Measurements from ENCODE around the gene MYL12A. TPM values are rescaled to one million over a fixed set of nuclear protein-coding genes. Genes with fewer than 3 reads are reported as not detected.
A peak's percentile ranks its signal among the peaks of the same experiment; 100 is the strongest.

MYL12A gene
- total and polyA plus RNA-seq, 2 of the 13 experiments (the other 11 are each of a cell fraction or from before 2014, with no cell fraction given): 261 to 277 TPM

DNA sequence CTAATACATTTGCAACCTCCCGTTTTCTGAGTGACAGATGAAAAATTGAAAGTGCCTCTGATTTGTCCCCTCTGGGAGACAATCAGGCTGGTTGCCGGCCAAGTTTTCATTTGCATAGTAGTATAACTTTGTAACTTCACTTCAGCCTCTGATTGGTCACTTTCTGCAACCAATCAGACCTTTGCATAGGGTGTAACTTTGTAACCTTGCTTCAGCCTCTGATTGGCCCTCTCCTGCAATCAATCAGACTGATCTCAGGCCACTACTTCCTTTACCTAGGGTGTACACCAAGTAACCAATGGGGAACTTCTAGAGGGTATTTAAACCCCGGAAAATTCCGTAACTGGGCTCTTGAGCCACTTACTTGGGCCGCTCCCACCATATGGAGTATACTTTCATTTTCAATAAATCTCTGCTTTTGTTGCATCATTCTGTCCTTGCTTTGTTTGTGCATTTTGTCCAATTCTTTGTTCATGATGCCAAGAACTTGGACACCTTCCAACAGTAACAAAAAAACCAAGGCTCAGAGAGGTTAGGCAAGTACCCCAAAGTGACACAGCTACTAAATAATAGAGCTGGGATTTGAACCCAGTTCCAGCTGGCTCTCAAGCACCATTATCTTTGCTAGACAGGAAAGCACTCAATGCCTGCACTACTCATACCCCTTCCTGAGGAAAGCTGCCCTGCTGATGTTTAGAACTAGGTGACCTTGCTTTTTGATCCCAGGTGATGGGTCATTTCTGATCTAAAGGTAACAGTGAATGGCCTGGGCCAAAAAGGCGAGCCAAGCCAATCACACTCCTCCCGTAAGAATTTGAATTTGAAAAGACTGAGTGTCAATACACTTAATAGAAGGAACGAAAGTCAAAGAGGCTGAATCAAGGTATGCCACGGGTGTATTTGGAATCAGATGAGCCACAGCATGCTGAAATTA lies 16.9 kb upstream of the MYL12A start (continued):
- TF ChIP-seq, protein P1, sequence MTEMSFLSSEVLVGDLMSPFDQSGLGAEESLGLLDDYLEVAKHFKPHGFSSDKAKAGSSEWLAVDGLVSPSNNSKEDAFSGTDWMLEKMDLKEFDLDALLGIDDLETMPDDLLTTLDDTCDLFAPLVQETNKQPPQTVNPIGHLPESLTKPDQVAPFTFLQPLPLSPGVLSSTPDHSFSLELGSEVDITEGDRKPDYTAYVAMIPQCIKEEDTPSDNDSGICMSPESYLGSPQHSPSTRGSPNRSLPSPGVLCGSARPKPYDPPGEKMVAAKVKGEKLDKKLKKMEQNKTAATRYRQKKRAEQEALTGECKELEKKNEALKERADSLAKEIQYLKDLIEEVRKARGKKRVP (CRISPR knock-in tag; IDR thresholded peaks at IDR 0.05): peak in 1 of 2 experiments; percentile 69; a peak in 2 of 4 replicates
- peak; percentile 60 for TF ChIP-seq NFYB (CRISPR knock-in tag; IDR thresholded peaks at IDR 0.05)
- TF ChIP-seq, protein P2, sequence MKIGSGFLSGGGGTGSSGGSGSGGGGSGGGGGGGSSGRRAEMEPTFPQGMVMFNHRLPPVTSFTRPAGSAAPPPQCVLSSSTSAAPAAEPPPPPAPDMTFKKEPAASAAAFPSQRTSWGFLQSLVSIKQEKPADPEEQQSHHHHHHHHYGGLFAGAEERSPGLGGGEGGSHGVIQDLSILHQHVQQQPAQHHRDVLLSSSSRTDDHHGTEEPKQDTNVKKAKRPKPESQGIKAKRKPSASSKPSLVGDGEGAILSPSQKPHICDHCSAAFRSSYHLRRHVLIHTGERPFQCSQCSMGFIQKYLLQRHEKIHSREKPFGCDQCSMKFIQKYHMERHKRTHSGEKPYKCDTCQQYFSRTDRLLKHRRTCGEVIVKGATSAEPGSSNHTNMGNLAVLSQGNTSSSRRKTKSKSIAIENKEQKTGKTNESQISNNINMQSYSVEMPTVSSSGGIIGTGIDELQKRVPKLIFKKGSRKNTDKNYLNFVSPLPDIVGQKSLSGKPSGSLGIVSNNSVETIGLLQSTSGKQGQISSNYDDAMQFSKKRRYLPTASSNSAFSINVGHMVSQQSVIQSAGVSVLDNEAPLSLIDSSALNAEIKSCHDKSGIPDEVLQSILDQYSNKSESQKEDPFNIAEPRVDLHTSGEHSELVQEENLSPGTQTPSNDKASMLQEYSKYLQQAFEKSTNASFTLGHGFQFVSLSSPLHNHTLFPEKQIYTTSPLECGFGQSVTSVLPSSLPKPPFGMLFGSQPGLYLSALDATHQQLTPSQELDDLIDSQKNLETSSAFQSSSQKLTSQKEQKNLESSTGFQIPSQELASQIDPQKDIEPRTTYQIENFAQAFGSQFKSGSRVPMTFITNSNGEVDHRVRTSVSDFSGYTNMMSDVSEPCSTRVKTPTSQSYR (CRISPR knock-in tag; IDR thresholded peaks at IDR 0.05; ENCODE audit: borderline replicate concordance): no peak
- no peak for TF ChIP-seq ZNF678 (CRISPR knock-in tag; IDR thresholded peaks at IDR 0.05)
- TF ChIP-seq ZNF20 (CRISPR knock-in tag; IDR thresholded peaks at IDR 0.05): no peak
- TF ChIP-seq NFYC (CRISPR knock-in tag; IDR thresholded peaks at IDR 0.05): peak; percentile 64
- TF ChIP-seq KDM3A (CRISPR knock-in tag; IDR thresholded peaks at IDR 0.05; ENCODE audit: low read depth): no peak
- TF ChIP-seq, protein P3, sequence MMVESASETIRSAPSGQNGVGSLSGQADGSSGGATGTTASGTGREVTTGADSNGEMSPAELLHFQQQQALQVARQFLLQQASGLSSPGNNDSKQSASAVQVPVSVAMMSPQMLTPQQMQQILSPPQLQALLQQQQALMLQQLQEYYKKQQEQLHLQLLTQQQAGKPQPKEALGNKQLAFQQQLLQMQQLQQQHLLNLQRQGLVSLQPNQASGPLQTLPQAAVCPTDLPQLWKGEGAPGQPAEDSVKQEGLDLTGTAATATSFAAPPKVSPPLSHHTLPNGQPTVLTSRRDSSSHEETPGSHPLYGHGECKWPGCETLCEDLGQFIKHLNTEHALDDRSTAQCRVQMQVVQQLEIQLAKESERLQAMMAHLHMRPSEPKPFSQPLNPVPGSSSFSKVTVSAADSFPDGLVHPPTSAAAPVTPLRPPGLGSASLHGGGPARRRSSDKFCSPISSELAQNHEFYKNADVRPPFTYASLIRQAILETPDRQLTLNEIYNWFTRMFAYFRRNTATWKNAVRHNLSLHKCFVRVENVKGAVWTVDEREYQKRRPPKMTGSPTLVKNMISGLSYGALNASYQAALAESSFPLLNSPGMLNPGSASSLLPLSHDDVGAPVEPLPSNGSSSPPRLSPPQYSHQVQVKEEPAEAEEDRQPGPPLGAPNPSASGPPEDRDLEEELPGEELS (CRISPR knock-in tag; IDR thresholded peaks at IDR 0.05): 0 out of 2 replicates have a peak, but pooled peaks have one; percentile 22
- peak; percentile 71; the same call in 1 of the 2 replicates for TF ChIP-seq POGZ (CRISPR knock-in tag; IDR thresholded peaks at IDR 0.05)
- TF ChIP-seq ZMYM3 (CRISPR knock-in tag; IDR thresholded peaks at IDR 0.05): peak; percentile 43; the same call in 1 of the 2 replicates
- TF ChIP-seq, protein P4, sequence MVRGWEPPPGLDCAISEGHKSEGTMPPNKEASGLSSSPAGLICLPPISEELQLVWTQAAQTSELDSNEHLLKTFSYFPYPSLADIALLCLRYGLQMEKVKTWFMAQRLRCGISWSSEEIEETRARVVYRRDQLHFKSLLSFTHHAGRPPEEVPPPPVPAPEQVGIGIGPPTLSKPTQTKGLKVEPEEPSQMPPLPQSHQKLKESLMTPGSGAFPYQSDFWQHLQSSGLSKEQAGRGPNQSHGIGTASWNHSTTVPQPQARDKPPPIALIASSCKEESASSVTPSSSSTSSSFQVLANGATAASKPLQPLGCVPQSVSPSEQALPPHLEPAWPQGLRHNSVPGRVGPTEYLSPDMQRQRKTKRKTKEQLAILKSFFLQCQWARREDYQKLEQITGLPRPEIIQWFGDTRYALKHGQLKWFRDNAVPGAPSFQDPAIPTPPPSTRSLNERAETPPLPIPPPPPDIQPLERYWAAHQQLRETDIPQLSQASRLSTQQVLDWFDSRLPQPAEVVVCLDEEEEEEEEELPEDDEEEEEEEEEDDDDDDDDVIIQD (CRISPR knock-in tag; IDR thresholded peaks at IDR 0.05; ENCODE audit: low read depth): peak; percentile 36; the same call in 1 of the 2 replicates
